Amygdala (tissue), 56 donors: Measurements from ENCODE around the gene GAS2L1.

ENCODE experiments used
- DNase-seq, 56 donors: peaks; one replicate each; lab custom pipeline; 2025; lab: John Stamatoyannopoulos, UW

Gene GAS2L1

GRCh38 chr22:29323641-29324040 is 17.2 kb downstream of the GAS2L1 start:
- DNase-seq: no peak

- no peak for DNase-seq
These were observed 18.9 kb downstream of the GAS2L1 start for GRCh38 chr22:29325356-29325755.

GRCh38 chr22:29325785-29326315 is 19.4 kb downstream of the GAS2L1 start:
- DNase-seq: peak in 3 of 56 donors; percentile 25 to 36 (median 30)

- DNase-seq: no peak
These were observed 20.0 kb downstream of the GAS2L1 start for GRCh38 chr22:29326481-29326880.

GRCh38 chr22:29327089-29327764 is 20.8 kb downstream of the GAS2L1 start:
- DNase-seq: no peak

DNA sequence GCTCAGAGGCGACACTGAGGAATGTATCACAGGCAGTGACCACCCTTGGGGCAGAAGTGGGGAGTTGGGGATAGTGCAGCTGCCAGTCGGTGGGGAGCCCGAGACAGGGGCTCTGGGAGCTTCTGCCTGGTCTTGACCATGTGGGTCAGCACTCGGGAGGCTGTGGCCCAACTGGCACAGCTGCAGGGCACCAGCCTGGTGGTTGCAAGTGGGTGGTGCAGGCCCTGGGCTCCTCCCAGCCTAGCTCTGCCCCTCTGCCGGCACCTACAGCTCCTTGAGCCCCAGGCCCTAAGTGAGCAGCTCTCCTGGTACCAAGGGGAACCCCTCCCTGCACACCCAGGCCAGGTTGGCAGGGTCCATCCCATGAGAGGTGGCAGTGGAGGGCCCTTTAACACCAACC is 21.6 kb downstream of the GAS2L1 start:
- DNase-seq: no peak

GRCh38 chr22:29328566-29329500 is 22.4 kb downstream of the GAS2L1 start:
- peak in 31 of 56 donors; percentile 15 to 78 (median 51) for DNase-seq

DNA sequence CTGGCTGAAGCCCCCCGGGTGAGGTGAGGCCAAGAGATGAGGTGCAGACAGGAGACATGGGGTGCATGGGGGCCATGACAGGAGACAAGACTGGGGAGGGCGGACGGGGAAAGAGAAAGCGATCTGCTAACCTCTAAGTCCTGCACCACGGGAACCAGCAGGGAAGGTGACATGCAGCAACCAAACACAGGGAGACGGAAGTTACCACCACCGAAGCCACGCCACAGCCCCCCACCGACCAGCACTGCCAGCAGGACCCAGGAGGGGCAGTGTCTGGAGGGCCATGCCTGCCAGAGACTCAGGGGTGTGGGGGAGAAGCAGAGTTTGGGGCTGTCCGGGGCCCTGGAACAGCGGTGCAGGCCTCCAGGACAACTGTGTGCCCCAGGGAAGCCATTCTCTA is 23.1 kb downstream of the GAS2L1 start:
- no peak for DNase-seq

DNA sequence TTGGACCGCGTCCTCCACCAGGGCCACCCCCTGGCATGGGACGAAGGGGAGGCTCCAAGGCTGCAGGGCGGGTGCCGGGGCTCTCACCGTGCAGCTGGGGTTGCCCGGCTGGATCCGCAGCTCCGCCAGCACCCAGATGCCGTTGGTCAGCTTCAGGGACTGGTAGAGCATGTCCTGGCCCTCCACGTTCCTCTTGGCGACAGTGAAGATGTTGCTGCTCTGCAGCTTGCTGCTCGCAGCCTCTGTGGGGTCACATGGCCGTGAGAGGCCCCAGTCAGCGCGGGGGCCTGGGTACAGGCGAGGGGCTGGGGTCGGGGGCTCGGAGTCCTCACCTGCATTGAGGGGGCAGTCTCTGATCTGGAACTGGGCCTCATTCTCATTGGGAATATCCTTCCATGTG is 23.8 kb downstream of the GAS2L1 start:
- DNase-seq: no peak

GRCh38 chr22:29330753-29331152 is 24.3 kb downstream of the GAS2L1 start:
- peak in 8 of 56 donors; percentile 25 to 44 (median 38) for DNase-seq

GRCh38 chr22:29331213-29331612 is 24.8 kb downstream of the GAS2L1 start:
- no peak for DNase-seq

GRCh38 chr22:29331658-29332300 is 25.3 kb downstream of the GAS2L1 start:
- DNase-seq: no peak

GRCh38 chr22:29332886-29333496 is 26.5 kb downstream of the GAS2L1 start:
- no peak for DNase-seq

- DNase-seq: no peak
These were observed 27.7 kb downstream of the GAS2L1 start for GRCh38 chr22:29334148-29334547.

DNA sequence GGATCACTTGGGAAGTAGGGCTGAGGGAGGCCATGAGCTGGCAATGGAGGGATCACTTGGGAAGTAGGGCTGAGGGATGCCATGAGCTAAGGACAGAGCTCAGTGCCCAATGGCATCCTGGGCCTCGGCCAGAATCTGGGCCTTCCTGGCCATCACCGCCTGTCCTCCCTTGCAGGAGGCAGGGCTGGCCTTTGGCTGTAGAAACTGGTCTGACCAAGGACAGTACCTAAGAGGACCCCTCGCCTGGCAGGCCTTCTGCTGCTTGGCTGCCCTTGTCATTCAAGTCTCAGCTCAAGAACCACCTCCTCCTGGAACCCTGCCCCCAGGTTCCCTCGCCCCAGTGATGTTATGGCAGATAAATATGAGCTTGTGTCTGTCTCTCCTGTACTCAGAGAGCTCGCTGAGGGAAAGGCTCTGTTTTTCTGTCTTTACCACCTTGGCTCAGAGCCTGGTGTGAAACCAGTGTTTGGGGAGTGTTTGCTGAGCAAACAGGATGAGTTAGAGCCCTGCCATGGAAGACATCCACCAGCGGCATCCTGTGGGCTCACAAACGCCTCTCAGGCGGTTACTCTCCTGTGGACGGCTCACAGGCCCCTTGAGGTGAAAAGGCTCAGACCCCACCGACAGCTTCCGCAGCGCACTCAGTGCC is 28.4 kb downstream of the GAS2L1 start:
- DNase-seq: peak in 2 of 56 donors; percentile 18 to 19

- DNase-seq: no peak
These were observed 29.2 kb downstream of the GAS2L1 start for GRCh38 chr22:29335656-29336055.

DNA sequence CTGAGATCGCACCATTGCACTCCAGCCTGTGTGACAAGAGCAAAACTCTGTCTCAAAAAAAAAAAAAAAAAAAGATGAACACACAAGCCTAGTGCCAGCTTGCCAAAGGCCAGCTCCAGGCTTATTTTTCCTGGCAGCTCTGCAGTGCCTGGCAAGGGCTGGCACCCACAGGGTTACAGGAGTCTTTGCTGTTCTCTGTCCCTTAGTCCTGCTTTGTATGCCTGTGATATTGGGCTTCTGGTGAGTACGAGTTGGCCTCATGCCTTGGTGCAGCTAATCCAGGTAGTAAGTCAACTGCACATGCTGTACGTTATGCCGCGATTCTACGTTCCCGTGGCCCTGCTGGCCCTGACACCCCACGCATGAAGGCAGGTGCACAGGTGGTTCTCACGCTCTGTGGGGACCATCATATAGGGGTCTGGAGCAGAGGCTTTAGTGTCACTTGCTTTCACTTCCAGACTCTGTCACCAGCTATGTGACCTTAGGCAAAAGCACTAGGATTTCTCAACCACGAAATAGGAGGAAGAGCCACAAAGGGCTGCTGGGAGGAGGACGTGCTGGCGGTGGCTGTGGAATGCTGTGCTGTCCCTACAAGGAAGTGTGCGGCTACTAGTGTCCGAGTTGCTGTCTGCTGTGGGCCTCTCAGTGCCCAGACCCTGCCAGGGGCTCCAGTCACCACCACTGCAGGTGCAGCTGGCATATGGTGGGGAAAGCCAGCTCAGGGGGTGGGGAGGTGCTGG is 30.5 kb downstream of the GAS2L1 start:
- peak in 5 of 56 donors; percentile 15 to 34 (median 21) for DNase-seq

GRCh38 chr22:29337631-29338284 is 31.3 kb downstream of the GAS2L1 start:
- DNase-seq: no peak

DNA sequence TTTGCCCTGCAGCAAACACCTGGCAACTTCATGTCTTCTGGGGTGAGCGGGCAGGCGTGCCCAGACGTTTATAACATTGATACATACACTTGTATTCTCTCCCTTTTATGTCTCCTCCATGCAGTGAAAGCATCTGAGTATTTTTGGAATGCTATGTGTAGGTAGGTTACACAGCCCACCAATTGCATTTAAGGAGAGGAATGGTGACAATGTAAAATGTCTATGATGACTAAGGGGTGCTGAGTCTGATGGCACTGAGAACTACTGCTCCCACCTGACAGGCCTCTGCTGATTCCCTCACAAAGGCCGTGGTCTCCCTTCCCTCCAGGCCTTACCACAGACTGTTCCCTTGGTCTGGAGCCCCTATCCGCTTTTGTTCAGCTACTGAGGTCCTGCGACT is 31.9 kb downstream of the GAS2L1 start:
- no peak for DNase-seq
